ENCODE measurements around the gene CRHBP. TPM values are rescaled to one million over a fixed set of nuclear protein-coding genes. Genes with fewer than 3 reads are reported as not detected.
A peak's percentile ranks its signal among the peaks of the same experiment; 100 is the strongest.
"Not testable (repeated sequence)": the region's sequence is repeated elsewhere in the genome, so short reads cannot be mapped to it uniquely, and the experiment has no call there.

The CRHBP gene
- total RNA-seq, 3 donors from 2014 or later, result 0.57 to 0.84 TPM; not detected in 1

DNA sequence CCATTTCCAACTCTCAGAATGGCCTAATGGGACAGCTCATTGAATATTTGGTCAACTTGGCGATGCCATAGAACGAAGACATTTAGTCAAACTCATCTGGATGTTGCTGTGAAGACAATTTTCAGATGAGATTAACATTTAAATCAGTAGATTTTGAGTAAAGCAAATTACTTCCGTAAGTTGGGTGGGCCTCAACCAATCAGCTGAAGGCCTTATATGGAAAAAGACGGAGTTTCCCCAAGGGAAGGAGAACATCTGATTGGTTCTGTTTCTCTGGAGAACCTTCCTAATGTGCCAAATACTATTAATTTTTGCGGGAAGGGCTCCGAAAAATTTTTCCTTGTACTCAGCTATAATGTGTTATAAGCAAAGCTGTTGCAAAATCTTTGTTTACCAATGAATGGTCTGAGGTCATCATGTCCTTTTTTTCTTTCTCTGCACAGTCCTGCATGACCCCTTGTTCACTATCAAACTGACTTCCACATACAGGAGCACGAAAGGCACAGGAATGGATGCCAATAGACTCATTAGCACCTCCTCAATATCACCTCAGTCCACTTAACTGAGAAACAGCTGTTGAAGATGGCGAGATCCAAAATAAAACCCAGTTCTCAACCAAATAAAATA is 27.8 kb downstream of the CRHBP start:
- Histone ChIP-seq H3K9me3 (no peaks in the 10 kb centered on the region), H3K4me1 (ENCODE audit: low read depth) (no peaks in the 10 kb centered on the region), H3K4me3 (no peak overlapping the region), H3K36me3 (ENCODE audit: low read depth) (no peaks in the 10 kb centered on the region)
- TF ChIP-seq, protein P1, sequence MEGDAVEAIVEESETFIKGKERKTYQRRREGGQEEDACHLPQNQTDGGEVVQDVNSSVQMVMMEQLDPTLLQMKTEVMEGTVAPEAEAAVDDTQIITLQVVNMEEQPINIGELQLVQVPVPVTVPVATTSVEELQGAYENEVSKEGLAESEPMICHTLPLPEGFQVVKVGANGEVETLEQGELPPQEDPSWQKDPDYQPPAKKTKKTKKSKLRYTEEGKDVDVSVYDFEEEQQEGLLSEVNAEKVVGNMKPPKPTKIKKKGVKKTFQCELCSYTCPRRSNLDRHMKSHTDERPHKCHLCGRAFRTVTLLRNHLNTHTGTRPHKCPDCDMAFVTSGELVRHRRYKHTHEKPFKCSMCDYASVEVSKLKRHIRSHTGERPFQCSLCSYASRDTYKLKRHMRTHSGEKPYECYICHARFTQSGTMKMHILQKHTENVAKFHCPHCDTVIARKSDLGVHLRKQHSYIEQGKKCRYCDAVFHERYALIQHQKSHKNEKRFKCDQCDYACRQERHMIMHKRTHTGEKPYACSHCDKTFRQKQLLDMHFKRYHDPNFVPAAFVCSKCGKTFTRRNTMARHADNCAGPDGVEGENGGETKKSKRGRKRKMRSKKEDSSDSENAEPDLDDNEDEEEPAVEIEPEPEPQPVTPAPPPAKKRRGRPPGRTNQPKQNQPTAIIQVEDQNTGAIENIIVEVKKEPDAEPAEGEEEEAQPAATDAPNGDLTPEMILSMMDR (IDR thresholded peaks at IDR 0.05), result no peak
- ATAC-seq, result no peak
- intact Hi-C loops (cut with DNase I, micrococcal nuclease), result no loop called here
- no peak for DNase-seq

DNA sequence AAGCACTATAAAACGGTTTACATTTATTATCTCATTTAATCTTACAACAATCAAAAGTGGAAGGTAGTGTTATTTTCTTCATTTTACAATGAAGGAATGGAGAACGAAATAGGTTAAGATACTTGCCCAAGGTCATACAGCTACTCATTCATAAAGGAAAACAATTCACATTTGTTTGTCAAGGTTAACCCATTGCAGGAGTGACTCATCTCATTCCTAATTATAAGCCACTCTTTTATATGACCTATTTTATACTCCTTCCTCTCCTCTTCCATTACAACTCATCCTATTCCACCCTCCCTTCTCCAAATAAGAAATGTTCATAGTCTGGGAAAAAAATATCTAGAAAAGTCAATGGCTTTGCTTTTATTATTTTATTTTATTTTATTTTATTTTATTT is 29.6 kb downstream of the CRHBP start:
- H3K4me3 ChIP-seq, result no peak overlapping the region
- no peak for DNase-seq
- H3K9me3 ChIP-seq, result no peaks in the 10 kb centered on the region
- H3K4me1 ChIP-seq (ENCODE audit: low read depth), result no peaks in the 10 kb centered on the region
- no peaks in the 10 kb centered on the region for H3K36me3 ChIP-seq (ENCODE audit: low read depth)
- TF ChIP-seq, protein P1 (IDR thresholded peaks at IDR 0.05), result no peak
- intact Hi-C loops (cut with DNase I, micrococcal nuclease), result no loop called here
- no peak for ATAC-seq

DNA sequence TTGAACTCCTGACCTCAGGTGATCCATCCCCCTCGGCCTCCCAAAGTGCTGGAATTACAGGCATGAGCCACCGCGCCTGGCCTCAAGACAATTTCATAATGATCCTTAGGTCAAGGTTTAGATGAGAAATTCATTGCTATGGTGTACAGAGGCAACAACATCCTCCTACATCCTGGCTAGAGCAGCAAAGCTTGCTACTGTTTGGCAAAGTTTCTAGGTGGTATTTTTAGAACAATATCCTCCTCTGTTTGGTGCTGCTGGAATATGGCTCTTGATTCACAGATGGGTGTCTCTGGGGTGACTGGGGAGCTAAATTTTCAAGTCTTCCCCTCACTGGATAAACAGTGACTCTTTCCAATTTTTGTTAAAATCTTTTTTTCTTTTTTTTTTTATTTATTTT is 30.6 kb downstream of the CRHBP start:
- DNase-seq (no peak), ATAC-seq (no peak)
- Histone ChIP-seq H3K4me3 (no peak overlapping the region), H3K4me1 (ENCODE audit: low read depth) (no peaks in the 10 kb centered on the region), H3K9me3 (no peaks in the 10 kb centered on the region), H3K36me3 (ENCODE audit: low read depth) (no peaks in the 10 kb centered on the region)
- TF ChIP-seq, protein P1 (IDR thresholded peaks at IDR 0.05), result no peak
- intact Hi-C loops (cut with DNase I, micrococcal nuclease), result no loop called here

DNA sequence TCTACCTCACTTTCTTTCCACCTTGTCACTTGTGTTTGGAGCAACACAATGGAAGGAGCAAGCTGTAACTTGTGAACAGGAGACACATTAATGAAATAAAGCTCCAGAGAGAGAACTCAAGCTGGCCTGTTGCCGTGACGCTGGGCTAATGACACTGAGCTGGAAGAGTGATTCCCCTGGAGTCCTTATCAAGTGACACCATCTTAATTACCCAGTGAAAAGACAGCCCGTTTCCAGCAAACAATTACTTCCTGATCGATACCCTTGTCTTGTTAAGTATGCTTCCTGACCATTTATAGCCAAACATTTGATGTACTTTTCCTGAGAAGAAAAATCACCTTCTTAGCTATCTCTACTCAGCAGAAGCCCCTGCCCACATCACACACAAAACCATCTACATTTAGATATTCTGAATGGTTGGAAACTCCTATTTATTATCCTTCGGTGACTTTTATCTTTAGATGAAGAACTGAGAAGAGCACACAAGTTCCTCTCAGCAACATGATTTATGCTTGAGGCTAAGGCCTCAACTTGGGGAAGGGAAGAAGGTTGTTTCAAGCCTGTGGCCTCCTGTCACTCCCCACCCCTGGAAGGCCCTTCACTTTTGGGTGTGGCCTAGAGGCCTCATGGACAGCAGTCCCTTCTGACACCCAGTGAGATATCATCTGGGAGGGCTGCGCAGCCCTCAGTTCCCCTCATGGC is 34.1 kb downstream of the CRHBP start:
- no peaks in the 10 kb centered on the region for H3K36me3 ChIP-seq (ENCODE audit: low read depth)
- TF ChIP-seq, protein P1 (IDR thresholded peaks at IDR 0.05), result no peak
- H3K9me3 ChIP-seq, result no peaks in the 10 kb centered on the region
- ATAC-seq (no peak), DNase-seq (no peak)
- H3K4me3 ChIP-seq, result no peak overlapping the region
- no peaks in the 10 kb centered on the region for H3K4me1 ChIP-seq (ENCODE audit: low read depth)
- intact Hi-C loops (cut with DNase I, micrococcal nuclease), result no loop called here

DNA sequence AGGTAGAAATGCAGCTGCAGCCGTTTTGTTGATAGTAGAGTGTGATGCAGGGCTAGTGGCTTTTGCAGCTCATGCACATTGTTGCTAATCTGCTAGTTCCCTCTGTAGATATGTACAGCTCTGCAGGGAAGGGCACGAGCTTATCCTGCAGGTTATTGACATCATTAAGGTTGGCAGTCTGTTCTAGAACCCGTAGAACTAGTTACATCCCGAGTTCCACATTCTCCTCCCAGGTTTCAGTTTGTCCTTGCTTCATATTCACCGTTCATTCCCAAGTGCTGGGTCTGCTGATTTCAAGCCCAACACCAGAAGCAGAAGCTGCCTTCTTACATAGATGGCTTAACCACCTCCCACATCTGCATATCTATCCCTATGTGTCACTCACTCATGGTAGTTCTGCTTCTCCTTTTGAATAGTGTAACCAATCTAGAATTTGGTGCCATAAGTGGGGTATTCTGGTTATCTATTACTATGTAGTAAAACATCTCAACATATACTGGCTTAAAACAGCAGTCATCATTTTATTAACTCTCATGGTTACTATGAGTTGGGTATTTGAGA is 38.1 kb downstream of the CRHBP start:
- Histone ChIP-seq H3K36me3 (ENCODE audit: low read depth) (no peaks in the 10 kb centered on the region), H3K4me1 (ENCODE audit: low read depth) (no peaks in the 10 kb centered on the region), H3K4me3 (no peak overlapping the region), H3K9me3 (no peaks in the 10 kb centered on the region)
- no peak for DNase-seq
- TF ChIP-seq, protein P1 (IDR thresholded peaks at IDR 0.05), result no peak
- intact Hi-C loops (cut with DNase I, micrococcal nuclease), result no loop called here
- no peak for ATAC-seq

DNA sequence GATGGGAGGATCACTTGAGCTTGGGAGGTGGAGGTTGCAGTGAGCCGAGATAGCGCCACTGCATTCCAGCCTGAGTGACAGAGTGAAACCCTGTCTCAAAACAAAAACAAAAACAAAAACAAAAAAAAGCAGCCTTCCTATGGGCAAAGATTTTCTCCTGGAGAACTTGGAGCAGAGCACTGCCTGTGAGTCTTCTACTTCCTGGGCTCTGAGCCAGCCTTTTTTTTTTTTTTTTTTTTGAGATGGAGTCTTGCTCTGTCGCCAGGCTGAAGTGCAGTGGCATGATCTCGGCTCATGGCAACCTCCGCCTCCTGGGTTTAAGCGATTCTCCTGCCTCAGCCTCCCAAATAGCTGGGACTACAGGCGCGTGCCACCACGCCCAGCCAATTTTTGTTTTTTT is 40.6 kb downstream of the CRHBP start:
- peak in 1 of 3 donors; percentile 1 for DNase-seq
- H3K4me1 ChIP-seq (ENCODE audit: low read depth); H3K4me3 ChIP-seq; H3K9me3 ChIP-seq; intact Hi-C loops (cut with DNase I, micrococcal nuclease); H3K36me3 ChIP-seq (ENCODE audit: low read depth); ATAC-seq: not testable (repeated sequence)
